Lung microvascular endothelial cell (primary cell): ENCODE measurements around the gene DYNLT3. TPM values are rescaled to one million over a fixed set of nuclear protein-coding genes. Genes with fewer than 3 reads are reported as not detected.

Experiments used
- DNase-seq, 2 donors: peaks; one replicate each; pipeline versions ENCODE4 v3.0.0 to v3.0.0-alpha.2; 2010; ENCODE audit warnings: low read depth in 2 of 2
- total RNA-seq: library from RNA; depleted of rRNA; stranded (reverse); fragments of >200 nt; gene quantifications from 2 replicates; pipeline ENCODE4 v1.2.1, GENCODE V29; 2014

DYNLT3 gene
- total RNA-seq, 1 donor from 2014 or later = 30.6 TPM

DNA sequence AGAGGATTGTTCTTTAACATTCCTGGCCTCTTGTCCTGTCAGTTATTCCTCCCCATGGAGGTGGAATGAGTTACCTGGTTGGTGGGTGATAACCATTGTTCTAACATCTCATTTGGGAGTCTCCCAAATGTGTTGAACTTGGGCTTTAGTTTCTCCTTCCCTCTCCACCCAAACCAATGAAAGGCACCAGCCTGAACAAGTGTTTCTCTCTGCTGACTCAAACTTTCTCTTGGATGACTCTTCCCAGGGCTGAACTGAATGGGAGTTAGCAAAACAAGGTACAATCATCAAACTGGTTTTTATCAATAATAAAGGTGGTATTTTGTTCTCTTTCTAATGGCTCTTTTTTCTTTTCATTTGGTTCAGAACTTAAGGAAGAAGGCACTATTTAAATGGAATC, 2.7 kb downstream of the DYNLT3 start:
- no peak for DNase-seq

DNA sequence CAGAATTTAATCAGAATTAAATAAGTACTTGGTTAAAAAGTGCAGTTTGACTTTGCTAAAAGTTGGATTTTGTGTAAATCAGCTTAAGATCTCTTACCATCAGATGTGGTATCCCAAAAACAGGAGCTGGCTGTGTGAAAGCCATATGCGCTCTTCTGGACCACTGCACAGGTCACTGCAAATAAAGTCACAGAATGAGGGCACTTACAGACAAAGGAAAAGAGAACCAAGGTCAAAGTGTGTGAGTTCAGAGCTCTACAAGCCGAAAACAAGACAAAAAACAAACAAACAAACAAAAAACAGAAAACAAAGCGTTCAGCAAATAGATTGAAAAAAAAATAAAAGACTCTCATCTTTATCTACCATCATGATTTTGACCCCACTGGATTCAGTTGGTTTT, 6.4 kb downstream of the DYNLT3 start:
- no peak for DNase-seq

DNA sequence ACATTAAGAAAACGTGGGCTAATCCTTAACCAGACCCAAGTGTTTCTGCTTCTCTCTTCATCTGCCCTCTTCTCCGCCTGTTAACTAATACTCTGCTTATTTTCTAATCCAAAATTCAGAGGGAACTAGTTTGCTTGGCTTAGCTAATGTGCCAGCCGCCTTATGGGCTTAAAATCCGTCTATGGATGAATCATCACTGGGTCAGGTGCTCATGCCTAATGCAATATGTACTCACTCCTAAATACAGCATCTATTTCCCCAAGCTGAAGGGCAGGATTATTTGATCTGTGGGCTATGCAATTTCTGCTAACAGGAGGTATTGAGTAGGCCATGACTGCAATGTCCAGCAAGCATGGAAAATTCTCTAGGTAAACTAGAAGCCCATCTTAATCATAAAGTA, 12.4 kb downstream of the DYNLT3 start:
- no peak for DNase-seq

DNA sequence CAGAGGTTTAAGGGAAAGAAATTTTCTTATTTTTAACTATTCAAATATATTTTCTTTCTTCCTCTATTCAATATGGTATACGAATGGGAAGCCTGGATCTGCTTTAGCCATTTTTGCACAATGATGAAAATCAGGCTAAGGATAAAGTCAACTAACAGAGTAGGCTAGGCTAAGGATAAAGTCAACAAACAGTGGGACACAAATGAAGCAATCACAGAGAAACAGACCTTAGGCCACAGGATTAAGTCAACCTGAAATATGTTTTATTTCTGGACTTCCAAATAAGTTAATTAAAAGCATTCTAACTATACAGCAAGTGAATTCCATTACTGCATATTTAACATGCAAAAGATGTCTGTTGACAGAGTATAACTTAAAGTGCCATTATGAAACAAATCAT, 17.0 kb downstream of the DYNLT3 start:
- DNase-seq = no peak

DNA sequence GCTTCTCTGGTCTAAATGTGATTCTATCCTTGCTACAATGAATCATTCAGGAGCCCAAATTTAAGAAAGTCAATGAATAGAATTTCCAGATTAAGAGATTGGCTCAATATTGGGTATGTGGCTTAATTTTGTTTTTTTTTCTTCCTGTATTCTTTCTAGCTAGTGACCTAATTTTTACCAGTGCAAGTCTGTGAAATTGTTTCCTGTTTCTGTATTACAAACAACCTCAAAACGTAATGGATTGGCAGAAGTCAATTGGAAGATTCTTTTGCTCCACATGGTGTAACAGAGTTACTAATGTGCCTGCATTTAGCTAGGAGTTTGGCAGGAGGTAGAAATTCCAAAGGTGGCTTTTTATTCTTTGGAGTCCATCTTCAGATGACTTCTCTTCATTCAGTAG, 17.6 kb downstream of the DYNLT3 start:
- no peak for DNase-seq

DNA sequence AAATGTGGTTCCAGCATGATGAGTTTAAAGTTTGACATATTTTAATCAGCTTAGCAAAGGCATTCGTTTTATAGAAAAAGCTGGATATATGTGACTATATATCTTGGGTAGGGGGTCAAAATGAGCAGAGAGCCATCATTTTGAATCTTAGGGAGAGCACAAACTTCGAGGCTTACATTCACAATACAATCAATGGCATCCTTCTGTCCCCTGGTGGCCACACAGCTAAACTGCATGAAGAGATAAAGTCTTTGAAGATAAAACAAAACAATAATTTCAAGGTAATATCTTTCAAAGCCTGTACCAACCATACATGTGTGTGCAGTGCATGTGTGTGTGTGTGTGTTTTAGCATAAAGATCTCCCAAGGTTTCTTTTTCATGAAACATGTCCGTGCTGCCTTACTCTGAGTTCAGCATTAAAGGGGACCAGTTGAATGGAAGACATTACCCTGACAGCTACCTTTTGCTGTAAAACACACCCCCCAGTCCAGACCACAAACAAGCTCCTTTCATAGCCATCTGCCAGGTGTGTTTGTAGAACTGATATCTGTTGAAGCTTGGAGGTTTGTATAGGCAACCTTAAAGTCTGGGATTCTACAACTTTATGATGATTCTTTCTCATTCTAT, 22.0 kb downstream of the DYNLT3 start:
- peak; percentile 38 to 53 for DNase-seq

DNA sequence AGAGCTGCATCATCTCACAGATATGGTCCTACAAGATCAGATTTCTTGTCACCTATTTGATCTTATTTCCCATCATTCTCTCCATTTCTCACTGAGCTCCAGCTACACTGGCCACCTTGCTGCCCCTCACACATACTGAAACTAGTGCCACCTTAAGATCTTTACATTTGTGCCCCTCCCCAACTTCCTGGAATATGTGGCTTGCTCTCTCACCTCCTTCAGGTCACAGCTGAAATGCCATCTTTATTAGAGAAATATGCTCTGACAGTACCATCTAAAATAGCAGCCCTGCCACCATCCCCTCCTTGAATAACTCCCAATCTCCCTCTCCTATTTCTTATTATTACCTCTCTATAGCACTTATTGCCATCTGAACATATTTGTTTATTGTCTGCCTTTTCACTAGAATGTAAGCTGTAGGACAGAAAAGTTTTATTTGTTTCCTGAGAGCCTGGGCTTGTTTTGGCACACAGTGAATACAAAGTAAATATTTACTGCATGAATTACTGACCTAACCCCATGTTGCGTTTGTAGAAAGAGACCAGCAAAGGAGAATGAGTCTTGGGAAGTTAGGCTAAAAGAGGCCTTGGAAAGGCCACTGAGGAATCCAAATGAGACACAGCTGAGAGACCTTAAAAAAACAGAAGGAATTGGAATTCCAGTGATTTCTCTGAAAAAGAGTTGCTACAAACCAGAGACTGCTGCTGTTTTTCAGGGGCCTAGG, 22.7 kb downstream of the DYNLT3 start:
- DNase-seq = no peak

DNA sequence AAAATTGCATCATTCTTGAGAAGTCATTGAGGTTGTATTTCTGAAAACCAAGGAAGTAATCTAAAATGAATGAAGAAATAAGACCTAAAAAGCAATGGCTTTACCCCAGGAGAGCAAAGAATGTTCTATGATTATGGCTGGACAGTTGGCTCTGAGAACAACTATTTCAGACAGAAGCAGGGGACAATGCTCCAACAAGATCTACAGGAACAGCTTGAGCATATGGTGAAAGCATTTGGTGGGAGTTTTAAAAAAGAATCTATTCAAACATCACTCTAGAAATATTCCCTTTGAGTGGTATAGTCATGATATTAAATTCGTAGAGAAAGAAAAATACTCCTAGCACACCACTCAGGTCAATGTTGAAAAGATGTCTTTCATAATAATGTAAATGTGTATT, 26.7 kb downstream of the DYNLT3 start:
- DNase-seq = no peak

DNA sequence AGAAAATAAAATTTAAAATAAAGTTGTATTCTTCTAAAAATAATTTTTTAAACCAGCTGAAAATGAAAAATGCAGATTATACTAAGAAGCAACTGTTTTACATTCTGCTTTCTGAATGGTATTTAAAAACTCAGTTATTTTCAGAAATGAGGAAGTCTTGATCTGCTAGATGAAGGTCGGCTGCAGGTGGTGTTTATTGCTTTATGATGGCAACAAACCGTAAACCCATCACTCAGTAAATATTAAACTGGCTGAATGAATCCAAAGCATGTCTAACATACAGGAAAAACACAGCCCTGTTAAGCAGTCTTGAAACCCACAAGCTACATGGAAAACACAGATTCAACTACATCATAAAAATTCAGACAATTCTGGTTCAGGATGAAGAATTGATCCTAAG, 29.3 kb downstream of the DYNLT3 start:
- DNase-seq = no peak

DNA sequence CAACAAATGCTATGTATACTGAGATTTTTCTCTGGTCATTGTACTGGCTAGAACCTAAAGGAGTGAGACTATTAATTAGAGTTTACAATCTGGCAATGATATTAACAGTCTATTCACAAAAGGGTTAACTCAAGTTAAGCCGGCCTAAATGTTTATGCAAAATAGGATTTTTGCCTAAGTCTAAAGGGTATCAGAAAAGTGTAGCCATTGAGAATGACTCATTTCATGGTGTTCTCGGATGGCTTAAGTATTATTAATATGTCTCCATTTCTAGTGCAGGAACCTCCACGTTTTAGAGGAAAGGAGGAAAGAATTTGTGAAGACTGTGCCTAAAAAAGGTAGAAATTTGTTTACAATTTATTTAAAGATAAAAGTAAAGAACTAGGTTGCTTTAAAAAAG, 29.8 kb downstream of the DYNLT3 start:
- DNase-seq = no peak

DNA sequence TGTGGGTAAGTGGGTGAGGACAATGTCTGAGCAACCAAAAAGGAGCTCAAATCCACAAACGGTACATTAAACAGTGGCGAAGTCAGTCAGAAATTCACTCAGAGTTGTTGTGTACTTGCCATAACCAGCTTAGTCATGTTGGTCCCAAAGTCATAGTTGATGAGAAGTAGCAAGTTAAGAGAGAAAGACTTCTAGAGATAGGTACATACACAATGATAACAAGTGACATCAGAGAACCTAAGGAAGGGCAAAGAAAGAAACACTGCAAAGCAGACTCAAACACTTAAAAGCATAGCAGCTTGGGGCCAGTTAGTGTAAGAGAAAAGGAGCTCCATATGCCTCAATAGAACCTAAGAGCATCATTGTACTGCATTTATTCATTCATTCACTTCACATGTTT, 30.2 kb downstream of the DYNLT3 start:
- DNase-seq = no peak

DNA sequence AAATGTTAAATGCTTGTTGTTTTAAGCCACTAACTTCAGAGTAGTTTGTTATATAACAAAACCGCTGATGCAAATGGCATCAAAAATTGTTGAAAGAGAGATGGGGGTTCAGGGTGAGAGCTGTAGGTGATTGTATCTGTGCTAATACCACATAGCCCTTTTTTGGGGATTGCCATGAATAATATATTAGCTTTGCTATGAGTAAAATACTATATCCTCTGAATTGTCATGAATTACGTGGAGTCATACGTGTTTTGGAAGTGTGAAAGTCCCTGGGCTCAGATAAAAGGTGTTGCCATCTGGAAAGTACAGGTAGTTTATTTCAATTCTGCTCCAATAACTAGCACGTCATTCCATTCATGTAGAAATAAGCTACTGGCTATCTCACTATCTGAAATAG, 30.6 kb downstream of the DYNLT3 start:
- no peak for DNase-seq

DNA sequence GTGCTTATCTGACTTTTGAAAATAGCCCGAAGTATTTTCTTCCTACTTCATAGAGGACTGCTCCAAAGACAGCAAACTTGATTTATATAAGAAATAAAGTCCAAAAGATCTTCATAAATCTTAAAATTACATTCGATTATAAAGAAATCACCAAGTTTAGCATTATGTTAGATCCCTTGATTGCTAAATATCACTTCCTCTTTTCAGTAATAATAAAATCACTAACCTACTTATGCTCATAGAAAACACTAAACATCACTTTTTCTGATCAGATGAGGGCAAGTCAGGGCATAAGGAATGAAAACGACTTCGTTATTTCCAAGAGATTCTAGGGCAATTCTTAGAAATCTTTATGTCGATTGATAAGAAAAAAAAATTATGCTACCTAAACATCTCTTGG, 32.0 kb downstream of the DYNLT3 start:
- DNase-seq = no peak

DNA sequence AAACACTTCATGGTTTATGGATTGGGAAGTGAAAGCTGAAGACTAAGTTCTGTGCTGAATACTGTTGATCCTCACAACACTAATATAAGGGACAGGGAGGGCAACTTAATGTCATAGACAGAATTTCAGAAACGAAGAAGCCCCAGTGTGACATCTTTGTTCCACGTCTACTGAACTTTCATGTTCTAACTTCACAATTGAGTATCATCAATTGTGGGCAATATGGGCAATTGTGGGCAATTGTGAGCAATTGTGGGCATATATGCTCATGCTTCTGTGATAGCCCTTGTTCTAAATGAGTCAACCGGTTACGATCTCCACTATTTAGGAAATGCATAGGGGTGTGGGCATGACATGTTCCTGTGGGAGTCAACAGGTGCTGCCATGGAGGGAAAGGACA, 33.8 kb downstream of the DYNLT3 start:
- no peak for DNase-seq

DNA sequence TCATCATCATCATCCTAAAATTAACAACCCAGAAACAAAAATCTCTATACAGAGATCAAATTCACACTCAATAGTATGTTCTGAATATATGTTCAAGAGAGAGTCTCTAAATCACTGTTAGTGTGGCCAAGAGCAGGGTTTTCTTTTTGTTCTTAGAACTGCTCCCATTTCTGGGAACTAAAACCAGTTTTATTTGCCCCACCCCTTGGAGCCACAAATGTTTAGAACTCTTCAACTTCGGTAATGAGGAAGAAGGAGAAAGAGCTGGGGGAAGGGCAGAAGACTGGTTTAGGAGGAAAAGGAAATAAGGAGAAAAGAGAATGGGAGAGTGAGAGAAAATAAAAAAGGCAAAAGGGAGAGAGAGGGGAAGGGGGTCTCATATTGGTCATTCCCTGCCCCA, 35.3 kb downstream of the DYNLT3 start:
- DNase-seq = no peak

DNA sequence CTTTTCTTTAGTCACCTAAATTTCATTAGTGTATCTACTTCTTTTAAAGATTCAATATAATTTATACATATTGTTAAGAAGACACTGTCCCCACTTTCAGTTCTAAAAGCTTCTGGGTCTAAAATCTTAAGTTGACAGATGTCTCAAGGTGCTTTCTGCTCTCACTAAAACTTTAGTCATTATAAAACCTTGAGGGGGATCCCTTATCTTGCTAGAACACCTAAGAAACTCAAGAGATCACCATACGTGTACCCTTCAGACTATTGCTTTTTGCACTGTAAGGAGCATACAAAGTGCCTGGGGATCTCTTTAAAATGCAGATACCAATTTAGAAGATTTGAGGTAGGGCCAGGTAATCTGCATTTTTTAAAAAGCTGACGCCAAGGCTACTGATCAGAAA, 37.4 kb downstream of the DYNLT3 start:
- DNase-seq = no peak

DNA sequence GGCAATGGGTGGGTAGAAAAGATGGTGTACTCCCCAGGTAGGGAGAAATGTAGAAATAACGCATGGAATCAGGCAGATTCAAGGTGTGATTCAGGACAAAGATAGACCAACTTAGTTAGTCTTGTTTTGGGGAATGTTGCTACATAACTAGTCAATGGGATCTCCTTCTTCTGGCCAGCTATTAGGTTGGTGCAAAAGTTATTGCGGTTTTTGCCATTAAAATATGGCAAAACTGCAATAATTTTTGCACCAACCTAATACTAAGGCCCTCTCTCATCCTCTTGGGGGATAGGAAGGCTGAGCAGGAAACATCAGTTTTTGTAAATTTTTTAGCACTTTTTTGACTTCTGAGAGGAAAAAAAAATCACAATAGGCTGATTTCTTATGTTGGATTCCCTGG, 44.3 kb downstream of the DYNLT3 start:
- no peak for DNase-seq

DNA sequence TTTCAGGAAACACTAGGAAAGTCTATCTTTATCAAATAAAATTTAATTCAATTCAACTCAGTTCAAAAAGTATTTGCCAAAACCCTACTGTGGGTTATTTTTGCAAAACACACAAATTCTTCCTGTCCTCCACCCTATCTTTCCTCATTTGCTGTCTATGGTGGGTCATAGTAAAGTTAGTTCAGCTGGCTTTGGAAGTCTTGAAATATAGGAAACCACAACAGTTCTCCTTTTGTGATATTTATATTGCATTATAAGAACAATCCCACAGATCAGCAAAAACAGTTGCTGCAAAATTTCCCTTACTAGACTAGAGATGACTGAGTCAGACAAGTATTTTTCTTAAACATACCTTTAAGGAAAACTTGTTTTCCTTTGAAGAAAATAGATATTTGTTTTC, 45.3 kb downstream of the DYNLT3 start:
- no peak for DNase-seq

DNA sequence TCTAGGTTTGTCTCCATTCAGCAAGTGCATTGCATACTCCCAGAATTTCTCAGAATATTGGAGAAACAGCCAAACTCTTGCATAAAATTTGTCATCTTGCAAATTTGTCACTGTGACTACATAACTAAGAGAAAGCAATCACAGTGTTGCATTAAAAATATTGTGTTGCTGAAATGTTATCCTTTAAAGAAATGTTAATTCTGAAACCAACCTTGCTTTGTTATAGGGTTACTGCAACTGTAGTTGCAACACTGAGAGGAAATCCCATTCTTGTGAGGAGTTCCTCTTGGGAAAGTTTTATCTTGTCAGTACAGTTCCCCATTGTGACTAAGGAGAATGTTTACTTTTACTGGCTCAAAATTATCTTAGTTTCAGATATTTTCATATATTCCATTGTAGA, 46.7 kb downstream of the DYNLT3 start:
- no peak for DNase-seq

DNA sequence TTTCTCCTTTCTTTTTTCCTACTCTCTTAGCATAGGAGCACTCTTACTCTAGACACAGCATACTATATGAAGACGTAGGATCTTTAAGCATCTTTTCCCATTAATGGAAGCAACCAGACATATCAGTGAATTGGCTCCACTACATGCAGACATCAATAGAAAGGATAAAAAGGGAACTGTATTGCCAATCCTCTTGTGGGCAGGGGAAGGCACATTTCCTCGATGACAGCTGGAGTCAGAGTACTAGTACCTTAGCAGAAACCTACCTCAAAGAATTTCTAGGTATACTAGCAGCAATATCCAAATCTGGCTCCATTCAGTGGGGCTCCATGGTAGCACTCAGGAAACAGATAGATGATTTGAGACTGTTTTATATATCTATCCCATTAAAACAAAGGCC, 47.4 kb downstream of the DYNLT3 start:
- DNase-seq = no peak

DNA sequence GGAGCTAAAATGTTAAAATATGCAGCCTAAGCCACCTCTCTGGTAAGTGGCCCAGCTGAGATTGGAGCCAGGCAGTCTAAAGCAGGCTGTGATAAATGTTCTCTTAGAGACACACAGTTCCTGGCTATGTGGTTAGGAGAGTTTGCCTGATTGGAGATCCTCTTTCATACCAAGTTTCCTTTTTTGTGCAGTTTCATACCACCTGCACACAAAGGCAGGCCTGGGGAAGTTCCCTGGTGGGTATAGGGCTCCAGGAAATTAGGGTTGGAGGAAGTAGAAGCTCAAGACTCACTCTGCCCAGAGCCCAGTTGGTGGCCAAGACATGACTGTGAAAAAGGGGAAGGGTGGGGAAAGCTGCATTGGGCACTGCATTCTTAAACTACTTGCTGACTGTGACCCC, 50.6 kb downstream of the DYNLT3 start:
- DNase-seq = no peak

DNA sequence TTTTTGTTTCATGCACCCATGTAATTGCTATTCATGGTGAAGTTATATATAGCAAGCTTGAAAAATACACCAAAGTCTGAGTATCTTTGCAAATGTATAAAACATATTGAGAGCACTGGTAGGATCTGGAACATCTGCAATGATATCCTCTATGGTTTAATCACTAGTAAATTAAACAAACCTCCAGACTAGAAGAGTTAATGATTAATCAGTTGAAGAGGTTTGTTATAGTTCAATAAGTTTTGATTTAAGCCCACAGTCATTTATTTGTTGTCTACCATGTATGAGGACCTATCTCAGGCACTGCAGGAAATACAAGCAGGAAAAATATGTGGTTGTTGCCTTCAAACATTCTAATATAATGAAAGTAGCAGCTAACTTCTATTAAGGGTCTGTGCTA, 51.1 kb downstream of the DYNLT3 start:
- DNase-seq = no peak
